ENCODE data around the gene LGI2.

The LGI2 gene

GRCh38 chr4:25000639-25001038 lies 30.1 kb downstream of the LGI2 start:
- no peak for DNase-seq (ENCODE audit: extremely low read depth, low read depth)
- H3K4me3 ChIP-seq (replicated peaks; ENCODE audit: low read depth, low read length): no peak overlapping the region
- no peak for TF ChIP-seq CTCF (IDR thresholded peaks at IDR 0.05; ENCODE audit: low read depth, low read length, missing control alignments)

GRCh38 chr4:24999392-25000089 lies 31.2 kb downstream of the LGI2 start:
- no peak for TF ChIP-seq CTCF (IDR thresholded peaks at IDR 0.05; ENCODE audit: low read depth, low read length, missing control alignments)
- H3K4me3 ChIP-seq (replicated peaks; ENCODE audit: low read depth, low read length): no peak overlapping the region
- DNase-seq (ENCODE audit: extremely low read depth, low read depth): no peak

- TF ChIP-seq CTCF (IDR thresholded peaks at IDR 0.05; ENCODE audit: low read depth, low read length, missing control alignments): no peak
- DNase-seq (ENCODE audit: extremely low read depth, low read depth): no peak
- H3K4me3 ChIP-seq (replicated peaks; ENCODE audit: low read depth, low read length): no peak overlapping the region
Observed at GRCh38 chr4:24995346-24995919, 35.3 kb downstream of the LGI2 start.

GRCh38 chr4:24993551-24994080 lies 37.1 kb downstream of the LGI2 start:
- no peak for TF ChIP-seq CTCF (IDR thresholded peaks at IDR 0.05; ENCODE audit: low read depth, low read length, missing control alignments)
- DNase-seq (ENCODE audit: extremely low read depth, low read depth): no peak
- H3K4me3 ChIP-seq (replicated peaks; ENCODE audit: low read depth, low read length): no peak overlapping the region

GRCh38 chr4:24992968-24993367 lies 37.8 kb downstream of the LGI2 start:
- no peak overlapping the region for H3K4me3 ChIP-seq (replicated peaks; ENCODE audit: low read depth, low read length)
- TF ChIP-seq CTCF (IDR thresholded peaks at IDR 0.05; ENCODE audit: low read depth, low read length, missing control alignments): no peak
- no peak for DNase-seq (ENCODE audit: extremely low read depth, low read depth)

GRCh38 chr4:24991015-24991414 lies 39.7 kb downstream of the LGI2 start:
- no peak for TF ChIP-seq CTCF (IDR thresholded peaks at IDR 0.05; ENCODE audit: low read depth, low read length, missing control alignments)
- no peak overlapping the region for H3K4me3 ChIP-seq (replicated peaks; ENCODE audit: low read depth, low read length)
- no peak for DNase-seq (ENCODE audit: extremely low read depth, low read depth)

All from HFF-Myc (cell line).